ENCODE data around the gene PANX2.

PANX2 gene

DNA sequence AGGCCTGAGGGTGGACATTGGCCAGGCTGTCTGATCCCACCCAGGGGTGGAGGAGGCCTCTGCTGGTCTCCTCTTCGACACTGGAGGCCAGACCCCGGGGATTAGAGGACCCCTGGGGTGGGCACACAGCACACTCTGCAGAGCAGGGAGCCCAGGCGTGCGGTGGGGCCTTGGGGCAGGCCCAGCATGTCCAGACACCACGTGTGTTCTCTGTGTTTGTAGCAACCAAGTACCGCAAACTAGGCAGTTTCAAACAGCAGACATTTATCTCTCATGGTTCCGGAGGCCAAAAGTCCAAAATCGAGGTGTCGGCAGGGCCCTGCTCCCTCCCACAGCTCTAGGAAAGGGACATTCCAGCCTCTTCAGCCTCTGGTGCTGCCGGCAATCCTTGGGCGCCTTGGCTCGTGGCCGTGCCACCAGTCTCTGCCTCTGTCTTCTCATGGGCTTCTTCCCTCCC lies 1.5 kb downstream of the PANX2 start:
- DNase-seq (ENCODE audit: low read depth): no peak

DNA sequence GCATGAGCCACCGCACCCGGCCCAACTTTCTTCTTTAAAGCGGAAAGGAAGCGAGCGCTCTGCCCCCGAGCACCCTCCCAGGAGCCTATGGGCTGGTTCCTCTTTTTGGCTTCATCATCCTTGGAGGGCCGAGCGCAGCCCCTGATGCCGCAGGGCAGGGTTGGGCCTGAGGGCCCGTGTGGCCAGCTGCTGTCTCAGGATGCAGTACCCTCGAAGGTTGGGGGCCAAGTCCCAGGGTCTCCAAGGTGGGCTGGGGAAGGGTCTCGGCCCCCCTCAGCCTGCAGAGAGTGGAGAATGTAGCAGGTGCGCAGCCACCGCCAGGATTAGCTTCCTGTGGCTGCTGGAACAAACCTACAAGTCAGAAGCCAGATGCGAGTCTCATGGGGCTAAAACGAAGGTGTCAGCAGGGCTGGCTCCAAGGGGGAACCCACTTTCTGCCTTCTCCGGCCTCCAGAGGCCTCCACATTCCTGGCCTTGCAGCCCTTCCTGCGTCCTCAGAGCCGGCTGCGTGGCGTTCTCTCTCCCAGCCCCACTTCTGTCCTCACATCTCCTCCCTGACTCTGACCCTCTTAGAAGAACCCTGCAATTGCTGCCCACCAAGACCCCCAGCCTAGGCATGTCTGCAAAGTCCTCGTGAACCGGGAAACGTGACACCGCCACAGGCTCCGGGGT lies 2.9 kb downstream of the PANX2 start:
- DNase-seq (ENCODE audit: low read depth): no peak

DNA sequence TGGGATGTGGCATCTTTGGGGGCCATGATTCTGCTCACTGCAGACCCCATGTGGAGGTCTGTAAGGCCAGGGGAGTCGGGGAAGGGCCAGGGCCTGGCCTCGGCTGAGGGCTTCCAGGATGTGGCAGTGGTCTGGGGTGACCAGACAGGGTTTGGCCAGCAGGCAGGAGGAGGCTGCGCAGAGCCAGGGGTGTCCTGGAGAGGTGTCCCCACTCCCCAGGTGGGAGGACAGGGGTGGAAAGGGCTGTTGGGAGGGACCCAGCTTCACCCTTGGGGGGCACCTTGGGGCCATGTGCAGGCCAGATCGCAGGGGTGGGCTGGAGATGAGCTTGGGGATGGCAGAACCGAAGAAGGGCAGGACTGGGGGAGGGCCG lies 3.4 kb downstream of the PANX2 start:
- DNase-seq (ENCODE audit: low read depth): no peak

DNA sequence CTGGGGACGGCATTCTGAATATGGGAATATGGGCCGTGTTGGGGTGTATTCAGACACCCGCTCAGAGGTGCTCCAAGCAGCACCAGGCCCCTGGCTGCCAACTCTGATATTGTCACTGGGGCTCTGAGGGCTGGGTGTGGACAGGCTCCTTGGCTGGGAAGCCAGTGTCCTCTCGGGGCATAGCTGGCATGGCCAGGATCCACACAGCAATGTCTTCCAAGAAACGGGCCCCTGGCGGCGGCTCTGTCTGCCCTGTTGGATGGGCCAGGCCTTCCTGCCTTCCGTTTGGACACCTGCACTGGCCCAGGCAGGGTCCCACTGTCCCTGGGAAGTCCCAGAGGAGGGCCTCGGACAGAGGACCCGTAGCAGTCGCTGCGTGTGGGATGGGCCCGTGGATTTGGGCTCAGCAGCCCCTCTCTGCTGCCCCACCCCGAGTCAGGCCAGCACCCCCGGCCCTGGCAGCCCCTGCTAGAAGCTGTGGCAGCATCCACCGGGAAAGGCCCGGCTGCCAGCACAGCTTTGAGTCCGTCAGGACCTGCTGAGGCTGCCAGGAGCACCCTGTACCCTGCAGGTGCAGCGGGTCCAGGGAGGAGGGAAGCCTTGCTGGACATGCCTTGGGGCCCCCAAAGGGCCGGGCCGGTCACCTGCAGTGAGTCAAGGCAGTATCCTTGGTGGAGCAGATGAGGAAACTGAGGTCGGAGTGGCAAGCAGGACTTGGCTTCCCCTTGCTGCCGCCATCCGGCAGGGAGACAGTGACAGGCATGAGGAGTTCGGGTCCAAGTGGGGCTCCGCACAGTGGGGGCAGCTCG lies 4.1 kb downstream of the PANX2 start:
- DNase-seq (ENCODE audit: low read depth): no peak

DNA sequence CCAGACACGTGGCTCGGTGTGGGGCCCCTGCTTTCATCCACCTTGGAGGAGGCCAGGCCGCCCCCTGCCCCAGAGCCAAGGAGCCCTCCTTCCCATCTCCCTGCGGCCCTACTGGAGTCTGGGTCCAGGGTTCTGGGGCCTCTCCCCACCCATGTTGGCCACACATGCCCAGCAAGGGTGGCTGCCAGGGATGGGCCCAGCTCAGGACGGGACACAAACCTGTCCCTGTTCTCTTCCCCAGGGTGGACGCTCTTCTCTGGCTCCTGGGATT lies 4.6 kb downstream of the PANX2 start:
- DNase-seq (ENCODE audit: low read depth): no peak

DNA sequence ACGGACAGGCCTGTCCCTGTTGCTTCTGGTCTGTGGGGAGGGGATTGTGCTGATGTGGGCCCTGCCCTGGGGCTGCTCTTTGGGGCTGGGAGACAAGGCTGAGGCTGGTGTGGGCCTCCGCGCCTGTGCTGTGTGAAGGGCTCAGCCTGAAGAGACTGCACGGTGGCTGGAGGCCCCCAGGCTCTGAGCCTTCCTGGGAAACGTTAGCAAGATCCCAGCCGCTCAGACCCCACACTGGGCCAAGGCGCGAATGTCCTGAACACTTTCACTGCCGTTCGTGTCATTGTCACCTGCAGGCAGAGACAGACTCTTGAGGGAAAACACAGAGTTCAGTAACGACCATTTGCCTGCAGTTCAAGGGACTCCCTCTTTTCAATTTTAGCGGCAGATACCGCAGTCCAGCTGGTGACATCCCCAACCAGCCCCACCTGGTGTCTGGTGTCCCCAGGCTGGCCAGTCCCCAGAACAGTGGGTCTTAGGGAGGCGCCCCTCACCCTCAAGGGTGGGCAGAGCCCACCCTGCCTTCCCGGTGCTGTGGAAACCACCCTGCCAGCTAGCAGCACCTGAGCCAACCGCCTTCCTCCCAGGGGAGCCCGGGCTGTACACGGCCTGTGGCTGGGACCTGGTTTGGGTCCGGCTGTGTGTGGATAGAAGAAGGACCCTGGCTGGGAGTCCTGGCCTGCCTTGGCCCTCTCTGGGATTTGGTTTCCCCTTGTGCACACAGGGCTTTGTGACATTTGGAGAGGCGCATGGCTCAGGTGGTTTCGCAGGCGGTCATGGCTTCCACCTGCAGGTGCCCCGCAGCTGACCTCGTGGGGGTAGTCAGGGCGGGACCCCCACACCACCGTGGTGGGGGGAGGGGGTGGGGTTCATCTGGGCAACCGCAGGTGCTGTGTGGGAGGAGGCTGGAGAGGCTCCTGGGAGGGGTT lies 5.7 kb downstream of the PANX2 start:
- DNase-seq (ENCODE audit: low read depth): no peak

DNA sequence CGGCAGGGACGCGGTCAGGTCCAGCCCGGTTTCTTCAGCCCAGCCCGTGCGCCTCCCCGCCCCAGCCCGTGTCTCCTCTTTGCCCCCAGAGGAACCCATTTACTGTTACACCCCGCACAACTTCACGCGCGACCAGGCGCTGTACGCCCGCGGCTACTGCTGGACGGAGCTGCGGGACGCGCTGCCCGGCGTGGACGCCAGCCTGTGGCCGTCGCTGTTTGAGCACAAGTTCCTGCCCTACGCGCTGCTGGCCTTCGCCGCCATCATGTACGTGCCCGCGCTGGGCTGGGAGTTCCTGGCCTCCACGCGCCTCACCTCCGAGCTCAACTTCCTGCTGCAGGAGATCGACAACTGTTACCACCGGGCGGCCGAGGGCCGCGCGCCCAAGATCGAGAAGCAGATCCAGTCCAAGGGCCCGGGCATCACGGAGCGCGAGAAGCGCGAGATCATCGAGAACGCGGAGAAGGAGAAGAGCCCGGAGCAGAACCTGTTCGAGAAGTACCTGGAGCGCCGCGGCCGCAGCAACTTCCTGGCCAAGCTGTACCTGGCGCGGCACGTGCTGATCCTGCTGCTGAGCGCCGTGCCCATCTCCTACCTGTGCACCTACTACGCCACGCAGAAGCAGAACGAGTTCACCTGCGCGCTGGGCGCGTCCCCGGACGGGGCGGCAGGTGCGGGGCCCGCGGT lies 6.5 kb downstream of the PANX2 start:
- no peak for DNase-seq (ENCODE audit: low read depth)

DNA sequence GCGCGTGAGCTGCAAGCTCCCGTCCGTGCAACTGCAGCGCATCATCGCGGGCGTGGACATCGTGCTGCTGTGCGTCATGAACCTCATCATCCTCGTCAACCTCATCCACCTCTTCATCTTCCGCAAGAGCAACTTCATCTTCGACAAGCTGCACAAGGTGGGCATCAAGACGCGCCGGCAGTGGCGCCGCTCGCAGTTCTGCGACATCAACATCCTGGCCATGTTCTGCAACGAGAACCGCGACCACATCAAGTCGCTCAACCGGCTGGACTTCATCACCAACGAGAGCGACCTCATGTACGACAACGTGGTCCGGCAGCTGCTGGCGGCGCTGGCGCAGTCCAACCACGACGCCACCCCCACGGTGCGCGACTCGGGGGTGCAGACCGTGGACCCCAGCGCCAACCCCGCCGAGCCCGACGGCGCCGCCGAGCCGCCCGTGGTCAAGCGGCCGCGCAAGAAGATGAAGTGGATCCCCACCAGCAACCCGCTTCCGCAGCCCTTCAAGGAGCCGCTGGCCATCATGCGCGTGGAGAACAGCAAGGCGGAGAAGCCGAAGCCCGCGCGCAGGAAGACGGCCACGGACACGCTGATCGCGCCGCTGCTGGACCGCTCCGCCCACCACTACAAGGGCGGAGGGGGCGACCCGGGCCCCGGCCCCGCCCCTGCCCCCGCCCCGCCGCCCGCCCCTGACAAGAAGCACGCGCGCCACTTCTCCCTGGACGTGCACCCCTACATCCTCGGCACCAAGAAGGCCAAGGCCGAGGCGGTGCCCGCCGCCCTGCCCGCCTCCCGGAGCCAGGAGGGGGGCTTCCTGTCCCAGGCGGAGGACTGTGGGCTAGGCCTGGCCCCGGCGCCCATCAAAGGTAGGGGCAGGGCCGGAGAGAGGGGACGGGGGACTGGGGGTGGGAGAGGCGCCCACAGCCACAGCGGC lies 7.3 kb downstream of the PANX2 start:
- no peak for DNase-seq (ENCODE audit: low read depth)

DNA sequence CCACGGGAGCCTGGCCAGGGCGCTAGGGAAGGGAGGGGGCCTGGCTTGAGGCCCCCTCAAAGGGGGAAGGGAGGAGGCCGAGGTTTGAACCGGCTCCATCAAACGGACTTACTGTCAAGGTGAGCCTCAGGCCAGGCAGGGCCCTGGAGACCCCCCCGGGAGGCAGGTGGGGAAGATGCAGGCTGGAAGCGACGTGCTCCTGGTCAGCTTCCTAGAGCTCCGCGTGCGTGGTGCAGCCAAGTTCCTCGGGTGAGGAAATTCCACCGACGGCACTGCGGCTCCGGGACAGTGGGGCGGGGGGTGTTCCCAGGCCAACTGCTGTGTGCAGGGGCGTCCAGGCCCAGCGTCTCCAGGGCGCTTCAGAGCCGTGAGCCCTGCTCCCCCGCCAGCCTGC lies 7.9 kb downstream of the PANX2 start:
- DNase-seq (ENCODE audit: low read depth): no peak

DNA sequence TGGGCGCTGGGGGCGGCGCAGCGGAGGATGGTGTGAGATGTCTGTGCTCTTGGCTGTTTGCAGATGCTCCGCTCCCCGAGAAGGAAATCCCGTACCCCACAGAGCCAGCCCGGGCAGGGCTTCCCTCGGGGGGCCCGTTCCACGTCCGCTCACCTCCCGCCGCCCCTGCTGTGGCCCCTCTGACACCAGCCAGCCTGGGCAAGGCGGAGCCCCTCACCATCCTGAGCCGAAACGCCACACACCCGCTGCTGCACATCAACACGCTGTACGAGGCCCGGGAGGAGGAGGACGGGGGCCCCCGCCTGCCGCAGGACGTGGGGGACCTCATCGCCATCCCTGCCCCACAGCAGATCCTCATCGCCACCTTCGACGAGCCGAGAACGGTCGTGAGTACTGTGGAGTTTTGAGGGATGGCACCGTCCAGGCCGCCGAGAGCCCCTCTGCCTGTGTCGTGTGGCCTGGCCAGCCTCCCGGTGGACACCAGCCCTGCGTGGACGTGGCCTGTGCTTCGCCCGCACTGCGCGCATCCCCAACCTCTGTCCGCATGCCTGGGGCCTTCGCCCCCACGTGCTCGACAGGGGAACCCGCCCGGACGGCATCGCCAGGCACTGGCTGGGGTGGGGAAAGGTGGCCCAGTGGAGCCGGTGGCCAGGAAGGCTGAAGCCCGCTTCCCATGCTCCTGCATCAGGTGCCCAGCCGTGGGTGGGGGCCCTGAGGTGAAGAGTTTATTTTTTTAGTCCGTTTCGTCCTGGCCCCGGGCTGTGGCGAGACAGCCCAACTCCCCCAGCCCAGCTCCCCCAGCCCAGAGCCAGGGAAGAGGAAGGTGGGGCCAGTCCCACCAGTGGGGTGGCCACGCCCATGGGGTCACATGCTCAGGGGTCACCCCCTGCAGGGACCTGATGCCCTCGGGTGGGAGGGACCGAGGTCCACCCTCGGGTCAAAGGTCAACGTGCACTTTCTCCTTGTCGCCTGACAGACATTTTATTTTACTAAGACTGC lies 8.6 kb downstream of the PANX2 start:
- no peak for DNase-seq (ENCODE audit: low read depth)

DNA sequence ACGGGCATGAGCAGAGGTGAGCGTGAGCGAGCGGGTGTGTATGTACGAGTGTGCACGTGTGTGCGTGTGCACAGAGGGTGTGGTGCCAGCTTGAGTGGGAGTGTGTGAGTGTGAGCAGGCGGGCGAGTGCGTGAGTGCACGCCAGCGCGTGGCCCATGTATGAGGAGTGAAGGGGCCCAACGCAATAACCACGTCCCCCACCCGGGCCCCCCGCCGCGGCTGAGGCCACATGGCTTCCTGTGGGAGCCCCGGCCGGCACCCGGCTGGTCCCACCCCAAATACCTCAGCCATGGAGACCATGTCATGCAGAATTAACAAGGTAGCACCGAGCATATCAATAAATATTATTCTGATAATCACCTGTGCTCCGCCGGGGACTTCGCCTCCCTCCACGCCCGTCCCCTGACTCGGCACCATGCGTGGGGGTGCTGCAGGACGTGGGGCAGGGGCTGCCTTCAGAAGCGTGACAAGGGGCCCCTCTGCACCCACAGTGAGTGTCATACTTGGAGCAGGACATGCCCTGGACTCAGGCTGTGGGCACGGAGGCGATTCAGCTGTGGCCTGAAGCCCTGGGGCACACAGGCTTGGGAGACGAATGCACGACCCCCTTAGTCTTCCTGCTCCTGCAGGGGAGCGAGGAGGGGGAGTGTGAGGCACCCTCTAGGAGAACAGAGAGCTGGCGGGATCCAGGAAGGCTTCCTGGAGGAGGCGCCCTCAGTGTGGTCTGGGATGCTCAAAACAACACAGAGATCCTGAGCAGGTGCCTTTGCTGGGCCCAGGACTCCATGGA lies 9.6 kb downstream of the PANX2 start:
- no peak for DNase-seq (ENCODE audit: low read depth)

DNA sequence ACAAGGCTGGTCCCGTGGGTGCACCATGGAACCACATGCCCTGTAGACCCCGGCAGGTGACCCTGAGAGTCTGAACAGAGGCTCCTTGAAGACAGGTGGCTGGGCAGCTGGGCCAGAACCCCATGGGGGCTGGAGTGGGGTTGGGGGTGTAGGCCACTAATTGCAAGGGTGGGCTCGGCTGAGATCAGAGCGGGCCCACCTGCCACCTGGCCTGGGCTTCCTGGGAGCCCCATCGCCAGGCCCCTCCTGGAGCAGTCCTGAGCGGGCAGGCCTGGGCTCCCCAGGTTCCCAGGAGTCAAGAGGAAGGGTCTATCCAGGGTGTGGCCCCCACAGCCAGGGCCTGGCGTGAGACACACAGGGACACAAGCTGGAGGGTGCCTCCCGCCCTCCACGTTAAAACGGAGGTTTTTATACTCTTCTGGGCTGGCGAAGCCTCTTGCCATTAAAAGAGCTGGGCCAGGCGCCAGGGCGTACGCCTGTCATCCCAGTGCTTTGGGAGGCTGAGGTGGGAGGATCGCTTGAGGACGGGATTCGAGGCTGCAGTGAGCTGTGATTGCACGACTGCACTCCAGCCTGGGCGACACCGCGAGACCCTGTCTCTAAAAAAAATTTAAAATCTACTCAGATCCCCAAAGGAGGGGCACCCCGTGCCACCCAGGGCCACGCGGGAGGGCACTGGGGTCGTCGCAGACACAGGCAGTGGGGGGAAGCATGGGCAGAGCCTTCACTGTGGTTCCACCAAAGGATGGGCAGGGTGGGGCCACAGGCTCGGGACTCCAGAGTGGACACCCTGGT lies 10.4 kb downstream of the PANX2 start:
- no peak for DNase-seq (ENCODE audit: low read depth)

DNA sequence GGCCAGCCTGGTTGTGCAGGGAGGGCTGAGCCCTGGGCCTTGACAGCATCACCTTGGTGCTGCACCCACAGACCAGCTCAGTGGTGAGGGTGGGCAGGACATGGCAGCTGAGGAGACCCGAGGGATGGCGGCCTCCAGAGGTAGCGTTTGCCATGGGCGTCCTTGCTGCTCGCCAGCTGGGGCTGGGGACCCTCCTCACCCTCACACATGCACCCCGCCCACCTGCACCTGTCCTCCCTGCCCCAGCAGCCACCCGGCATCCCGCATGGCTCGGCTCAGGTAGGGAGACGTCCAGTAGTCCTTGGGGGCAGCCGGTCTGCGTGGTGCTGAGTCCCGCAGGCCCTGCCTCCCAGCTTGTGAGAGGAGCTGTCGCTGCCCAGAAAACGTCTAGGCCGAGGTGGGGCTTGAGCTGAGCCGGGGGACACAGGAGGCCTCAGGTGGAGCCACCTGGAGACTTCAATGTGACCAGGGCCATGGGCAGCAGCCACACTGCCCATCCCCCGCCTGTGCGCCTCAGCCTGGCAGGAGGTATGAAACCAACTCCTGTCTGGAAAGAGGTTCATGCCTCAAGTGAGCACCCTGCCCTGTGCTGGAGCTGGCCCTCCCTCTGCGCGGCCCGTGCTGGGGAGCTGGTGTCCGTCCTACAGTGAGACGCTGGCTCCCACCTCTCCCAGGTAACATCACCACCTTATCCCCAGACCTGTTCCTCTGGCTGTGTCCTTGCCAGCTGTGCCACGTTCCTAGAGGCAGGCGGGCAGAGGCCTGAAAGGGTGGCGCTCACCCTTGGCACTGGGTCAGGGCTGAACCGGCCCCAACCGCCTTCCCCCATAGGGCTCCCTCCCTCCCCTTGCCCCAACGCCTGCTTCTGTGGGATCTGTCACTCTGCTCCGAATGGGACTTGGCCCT lies 11.9 kb downstream of the PANX2 start:
- no peak for DNase-seq (ENCODE audit: low read depth)

DNA sequence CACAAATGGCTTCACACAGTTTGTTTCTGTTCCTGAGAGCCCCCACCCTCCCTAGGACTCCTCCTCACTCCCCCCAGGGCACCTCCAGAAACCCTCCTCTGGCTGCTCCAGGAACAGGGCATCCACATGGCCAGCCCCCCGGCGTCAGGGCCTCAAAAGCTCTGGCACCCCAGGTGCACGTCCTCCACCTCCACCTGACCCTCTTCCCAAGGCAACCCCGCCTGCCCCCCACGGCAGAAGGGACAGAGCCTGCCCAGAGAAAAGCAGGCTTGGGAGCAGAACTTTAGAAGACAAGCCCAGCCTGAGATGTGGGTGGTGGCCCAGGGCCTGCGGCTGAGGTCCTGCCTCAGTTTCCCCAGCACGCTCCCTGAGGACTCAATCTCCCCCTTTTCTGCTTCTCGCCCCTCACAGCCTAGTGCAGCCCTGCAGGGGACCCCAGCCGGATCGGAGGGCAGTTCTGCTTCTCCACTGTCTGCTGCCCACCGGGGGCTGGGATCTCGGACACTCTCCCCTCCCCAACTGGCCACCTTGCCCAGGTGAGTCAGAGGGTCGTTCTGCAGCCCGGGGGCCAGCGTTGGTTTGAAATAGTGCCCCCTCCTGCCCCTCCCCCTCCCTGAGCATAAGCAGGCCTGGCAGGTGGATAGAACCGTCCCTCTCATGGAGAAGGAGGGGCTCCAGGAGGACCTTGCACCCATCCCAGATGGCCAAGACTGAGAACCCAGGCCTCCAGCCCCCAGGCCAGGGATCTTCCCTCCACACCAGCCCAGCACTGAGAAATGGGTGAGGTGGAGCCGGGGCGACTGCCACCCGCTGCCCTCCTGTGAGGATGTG lies 12.8 kb downstream of the PANX2 start:
- DNase-seq (ENCODE audit: low read depth): no peak

DNA sequence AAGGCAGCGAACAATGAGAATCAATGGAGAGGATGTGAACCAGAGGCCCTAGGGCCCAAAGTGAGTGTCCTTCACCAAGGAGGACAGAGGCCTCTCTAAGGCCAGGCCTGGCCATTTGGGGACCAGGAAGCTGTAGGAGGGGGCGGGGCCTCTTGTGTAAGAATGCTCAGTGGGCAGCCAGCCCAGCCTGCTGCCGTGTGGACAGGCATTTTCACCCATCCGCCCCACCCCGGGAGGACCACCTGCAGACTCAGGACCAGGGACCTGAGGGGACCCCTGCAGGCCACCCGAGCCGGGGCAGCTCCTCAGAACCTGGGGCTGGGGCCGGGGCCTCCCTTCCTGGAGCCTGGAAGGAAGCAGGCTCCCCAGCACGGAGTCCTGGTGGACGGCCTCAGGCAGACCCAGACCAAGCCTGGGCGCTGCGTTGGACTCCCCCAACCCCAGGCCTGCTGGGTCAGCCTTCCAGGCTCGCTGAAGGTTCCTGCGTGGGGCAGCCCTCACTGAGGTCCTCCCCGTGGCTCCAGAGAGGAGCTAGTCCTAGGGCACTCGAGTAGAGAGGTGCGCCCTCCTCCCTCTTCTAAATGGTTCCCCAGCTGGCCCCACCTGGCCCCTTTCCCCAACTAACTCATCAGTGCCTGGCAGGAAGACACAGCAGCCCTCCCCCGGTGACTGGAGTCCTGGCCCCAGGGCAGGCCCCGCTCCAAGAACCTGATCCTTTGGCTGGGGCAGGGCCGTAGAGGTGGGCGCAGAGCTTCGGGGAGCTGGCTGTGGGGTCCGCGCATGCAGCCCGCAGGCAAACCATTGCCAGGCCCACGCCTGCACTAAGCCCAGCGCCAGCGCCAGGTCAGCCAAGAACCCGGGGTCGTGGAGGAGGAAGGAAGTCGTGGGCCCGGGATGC lies 13.7 kb downstream of the PANX2 start:
- no peak for DNase-seq (ENCODE audit: low read depth)

All from activated T-helper 9 cell treated with anti-CD3 and anti-CD28 coated beads, Interleukin-2, amount 50 U/mL, for 16 hours (primary cell).